ENCODE data around the gene RGMA.

DNA sequence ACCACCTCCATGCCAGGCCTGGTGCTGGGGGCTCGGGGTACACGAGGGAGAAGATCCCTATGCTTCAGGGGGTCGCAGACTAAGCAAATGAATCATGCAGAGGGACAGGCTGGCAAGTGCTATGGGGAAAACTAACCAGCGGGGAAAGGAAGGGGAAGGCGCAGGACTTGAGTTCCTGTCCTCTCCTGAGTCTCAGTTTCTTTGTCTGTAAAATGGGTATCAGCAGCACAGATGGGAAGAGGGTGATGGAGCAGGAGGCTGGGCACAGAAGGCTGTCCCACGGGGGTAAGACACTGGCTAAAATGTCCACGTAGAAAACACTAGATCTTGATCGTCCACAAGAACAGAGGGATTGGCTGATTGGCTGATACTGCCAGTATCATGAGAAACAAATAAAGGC lies 39.8 kb downstream of the RGMA start:
- TF ChIP-seq, protein P1, sequence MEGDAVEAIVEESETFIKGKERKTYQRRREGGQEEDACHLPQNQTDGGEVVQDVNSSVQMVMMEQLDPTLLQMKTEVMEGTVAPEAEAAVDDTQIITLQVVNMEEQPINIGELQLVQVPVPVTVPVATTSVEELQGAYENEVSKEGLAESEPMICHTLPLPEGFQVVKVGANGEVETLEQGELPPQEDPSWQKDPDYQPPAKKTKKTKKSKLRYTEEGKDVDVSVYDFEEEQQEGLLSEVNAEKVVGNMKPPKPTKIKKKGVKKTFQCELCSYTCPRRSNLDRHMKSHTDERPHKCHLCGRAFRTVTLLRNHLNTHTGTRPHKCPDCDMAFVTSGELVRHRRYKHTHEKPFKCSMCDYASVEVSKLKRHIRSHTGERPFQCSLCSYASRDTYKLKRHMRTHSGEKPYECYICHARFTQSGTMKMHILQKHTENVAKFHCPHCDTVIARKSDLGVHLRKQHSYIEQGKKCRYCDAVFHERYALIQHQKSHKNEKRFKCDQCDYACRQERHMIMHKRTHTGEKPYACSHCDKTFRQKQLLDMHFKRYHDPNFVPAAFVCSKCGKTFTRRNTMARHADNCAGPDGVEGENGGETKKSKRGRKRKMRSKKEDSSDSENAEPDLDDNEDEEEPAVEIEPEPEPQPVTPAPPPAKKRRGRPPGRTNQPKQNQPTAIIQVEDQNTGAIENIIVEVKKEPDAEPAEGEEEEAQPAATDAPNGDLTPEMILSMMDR (conservative IDR thresholded peaks at IDR 0.05; ENCODE audit: low read depth in 2 of 2): no peak
- TF ChIP-seq POLR2AphosphoS5 (IDR thresholded peaks at IDR 0.05; ENCODE audit: low read depth) (no peak), EZH2 (IDR thresholded peaks at IDR 0.05; ENCODE audit: low read depth, unreplicated experiment) (no peak), JUNB (IDR thresholded peaks at IDR 0.05; ENCODE audit: unreplicated experiment) (no peak), CREB1 (CRISPR knock-in tag; IDR thresholded peaks at IDR 0.05; ENCODE audit: low read depth) (no peak), EZH2phosphoT487 (IDR thresholded peaks at IDR 0.05; ENCODE audit: unreplicated experiment) (no peak), ZNF114 (CRISPR knock-in tag; IDR thresholded peaks at IDR 0.05) (no peak)
- TF ChIP-seq, protein P2, sequence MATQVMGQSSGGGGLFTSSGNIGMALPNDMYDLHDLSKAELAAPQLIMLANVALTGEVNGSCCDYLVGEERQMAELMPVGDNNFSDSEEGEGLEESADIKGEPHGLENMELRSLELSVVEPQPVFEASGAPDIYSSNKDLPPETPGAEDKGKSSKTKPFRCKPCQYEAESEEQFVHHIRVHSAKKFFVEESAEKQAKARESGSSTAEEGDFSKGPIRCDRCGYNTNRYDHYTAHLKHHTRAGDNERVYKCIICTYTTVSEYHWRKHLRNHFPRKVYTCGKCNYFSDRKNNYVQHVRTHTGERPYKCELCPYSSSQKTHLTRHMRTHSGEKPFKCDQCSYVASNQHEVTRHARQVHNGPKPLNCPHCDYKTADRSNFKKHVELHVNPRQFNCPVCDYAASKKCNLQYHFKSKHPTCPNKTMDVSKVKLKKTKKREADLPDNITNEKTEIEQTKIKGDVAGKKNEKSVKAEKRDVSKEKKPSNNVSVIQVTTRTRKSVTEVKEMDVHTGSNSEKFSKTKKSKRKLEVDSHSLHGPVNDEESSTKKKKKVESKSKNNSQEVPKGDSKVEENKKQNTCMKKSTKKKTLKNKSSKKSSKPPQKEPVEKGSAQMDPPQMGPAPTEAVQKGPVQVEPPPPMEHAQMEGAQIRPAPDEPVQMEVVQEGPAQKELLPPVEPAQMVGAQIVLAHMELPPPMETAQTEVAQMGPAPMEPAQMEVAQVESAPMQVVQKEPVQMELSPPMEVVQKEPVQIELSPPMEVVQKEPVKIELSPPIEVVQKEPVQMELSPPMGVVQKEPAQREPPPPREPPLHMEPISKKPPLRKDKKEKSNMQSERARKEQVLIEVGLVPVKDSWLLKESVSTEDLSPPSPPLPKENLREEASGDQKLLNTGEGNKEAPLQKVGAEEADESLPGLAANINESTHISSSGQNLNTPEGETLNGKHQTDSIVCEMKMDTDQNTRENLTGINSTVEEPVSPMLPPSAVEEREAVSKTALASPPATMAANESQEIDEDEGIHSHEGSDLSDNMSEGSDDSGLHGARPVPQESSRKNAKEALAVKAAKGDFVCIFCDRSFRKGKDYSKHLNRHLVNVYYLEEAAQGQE (IDR thresholded peaks at IDR 0.05; ENCODE audit: unreplicated experiment): no peak

All from GM23338 (cell line).